ENCODE measurements around the gene RAB11FIP4. TPM values are rescaled to one million over a fixed set of nuclear protein-coding genes. Genes with fewer than 3 reads are reported as not detected.

Gene RAB11FIP4
- total and polyA plus RNA-seq, 10 of the 15 experiments (the other 5 are each of a cell fraction or from before 2014, with no cell fraction given): 1.4 to 27.0 (median 17.6) TPM

DNA sequence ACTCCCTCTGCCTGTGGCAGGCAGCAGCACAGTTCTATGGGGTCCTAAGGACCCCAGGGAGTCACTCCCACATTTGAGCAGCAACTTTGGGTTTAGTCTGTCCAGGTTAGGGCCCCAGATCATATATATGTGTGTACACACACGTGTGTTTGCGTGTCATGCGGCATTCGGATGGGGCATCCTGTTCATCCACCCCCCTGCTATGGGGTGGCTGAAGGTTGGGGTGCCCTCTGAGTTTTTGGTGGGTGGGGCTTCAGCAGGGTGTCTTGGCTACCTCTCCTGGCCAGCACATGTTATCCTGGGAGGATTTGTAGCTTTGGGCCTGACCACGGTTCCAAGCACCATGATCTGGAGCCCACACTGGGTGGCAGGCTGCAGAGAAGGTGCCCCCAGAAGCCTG, 100.7 kb downstream of the RAB11FIP4 start:
- FAIRE-seq: no peak
- peak overlapping the region; percentile 92 for H3K27ac ChIP-seq (ENCODE audit: control insufficient read depth, insufficient read depth)

DNA sequence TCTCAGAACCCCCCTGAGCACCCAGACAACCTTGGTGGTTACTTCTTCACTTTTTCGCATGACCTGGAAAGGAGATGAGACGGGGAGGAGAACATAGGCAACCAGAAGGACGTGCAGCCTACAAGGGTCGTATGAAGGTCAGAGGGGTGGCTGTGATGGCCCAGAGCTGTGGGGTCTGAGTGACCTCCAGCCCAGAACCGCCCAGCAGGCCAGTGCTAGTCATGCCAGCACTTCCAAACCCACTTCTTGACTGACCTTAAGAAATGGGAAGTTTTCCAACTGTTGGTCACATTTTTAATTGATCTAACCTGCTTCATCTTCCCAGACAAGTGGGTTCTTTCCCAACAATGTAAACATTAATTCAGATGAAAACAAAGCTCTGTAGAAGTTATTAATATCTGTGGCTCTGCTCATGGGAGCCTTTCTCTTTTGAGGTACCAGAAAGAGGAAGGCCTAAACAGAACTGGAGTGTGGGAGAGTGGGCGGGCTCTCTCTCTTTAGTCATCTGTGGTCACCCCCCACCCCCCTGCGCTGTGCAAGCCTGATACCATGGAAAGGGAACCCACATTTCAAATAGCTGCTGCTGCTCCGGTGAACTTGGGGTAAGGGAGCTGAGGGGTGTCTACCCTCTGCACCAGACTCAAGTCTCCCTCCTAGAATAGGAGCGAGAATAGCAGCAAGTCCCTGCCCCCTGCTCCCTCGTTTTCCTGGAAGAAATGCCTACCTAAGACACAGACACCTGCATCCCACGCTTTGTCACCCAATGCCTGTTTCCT, 101.6 kb downstream of the RAB11FIP4 start:
- ChIA-PET RAD21 (ENCODE audit: unreplicated experiment) (interaction anchor here (0.6 to 5.0 kb wide), 14 partner anchors 9 to 440 kb away, joined by 3 to 61 read pairs (median 4); no protein-coding TSS in a partner anchor), POLR2A (interaction anchor here (0.5 to 3.4 kb wide), 14 partner anchors 13 to 532 kb away, joined by 3 to 28 read pairs (median 4); no protein-coding TSS in a partner anchor), SMC1A (ENCODE audit: uncharacterized antibody, unreplicated experiment) (interaction anchor here (0.9 to 6.2 kb wide), 15 partner anchors 8 to 174 kb away, joined by 3 to 60 read pairs (median 6); no protein-coding TSS in a partner anchor), CTCF (interaction anchor here (0.7 to 4.4 kb wide), 14 partner anchors 13 to 408 kb away, joined by 3 to 19 read pairs (median 4); partner anchors contain the start of gene UTP6)
- Histone ChIP-seq H3K4me2 (ENCODE audit: control insufficient read depth, insufficient read depth) (peak overlapping the region; percentile 84), H3K79me2 (ENCODE audit: control insufficient read depth, insufficient read depth, low read length) (peaks cover 32% of the 10 kb centered on the region), H4K20me1 (ENCODE audit: control insufficient read depth, insufficient read depth) (no peaks in the 10 kb centered on the region), H2AFZ (ENCODE audit: control insufficient read depth, low read depth, low read length) (0 out of 2 replicates have a peak overlapping the region, but pooled peaks have one; percentile 22), H3K9me3 (replicated peaks; ENCODE audit: control insufficient read depth, insufficient read depth, low read length) (no peaks in the 10 kb centered on the region), H3K36me3 (ENCODE audit: control insufficient read depth in 2 of 2, insufficient read depth in 2 of 2, low read length in 1 of 2) (no peaks in the 10 kb centered on the region; a peak in 1 of 4 replicates), H3K9ac (ENCODE audit: control insufficient read depth, insufficient read depth, low read length) (peak overlapping the region; percentile 70), H3K4me1 (ENCODE audit: control insufficient read depth, insufficient read depth, low read length) (peaks cover 70% of the 10 kb centered on the region), H3K27ac (ENCODE audit: control insufficient read depth, insufficient read depth) (peak overlapping the region; percentile 92), H3K4me3 (peak overlapping the region; percentile 56), H3K27me3 (replicated peaks in 1 of 2; ENCODE audit: control insufficient read depth in 2 of 2, insufficient read depth in 2 of 2, low read length in 1 of 2) (no peaks in the 10 kb centered on the region)
- FAIRE-seq (peak; percentile 62), DNase-seq (ENCODE audit: low read depth, low spot score) (peak; percentile 58), ATAC-seq (peak; percentile 55)
- no TSS peak for BruUV-seq (replicated peaks)
- intact Hi-C loops (cut with micrococcal nuclease; ENCODE audit: unreplicated experiment) (loop anchor here (1.0 to 5.0 kb wide), 2 partner anchors 15 to 44 kb away; no protein-coding TSS in a partner anchor), in situ Hi-C loops (cut with MboI) (no loop called here)
- WGBS (ENCODE audit: insufficient coverage, insufficient replicate concordance, low lambda C conversion rate, missing lambda C conversion rate): 26% methylated on average over 11 of the region's 11 CpGs
- peak in 1 of 2 experiments; percentile 90; a peak in 2 of 3 replicates for TF ChIP-seq EGR1 (IDR thresholded peaks at IDR 0.05; ENCODE audit: borderline replicate concordance in 1 of 2, low read depth in 2 of 2, low read length in 2 of 2)
- TF ChIP-seq BACH1 (IDR thresholded peaks at IDR 0.05; ENCODE audit: borderline replicate concordance): no peak
- TF ChIP-seq, protein P1, sequence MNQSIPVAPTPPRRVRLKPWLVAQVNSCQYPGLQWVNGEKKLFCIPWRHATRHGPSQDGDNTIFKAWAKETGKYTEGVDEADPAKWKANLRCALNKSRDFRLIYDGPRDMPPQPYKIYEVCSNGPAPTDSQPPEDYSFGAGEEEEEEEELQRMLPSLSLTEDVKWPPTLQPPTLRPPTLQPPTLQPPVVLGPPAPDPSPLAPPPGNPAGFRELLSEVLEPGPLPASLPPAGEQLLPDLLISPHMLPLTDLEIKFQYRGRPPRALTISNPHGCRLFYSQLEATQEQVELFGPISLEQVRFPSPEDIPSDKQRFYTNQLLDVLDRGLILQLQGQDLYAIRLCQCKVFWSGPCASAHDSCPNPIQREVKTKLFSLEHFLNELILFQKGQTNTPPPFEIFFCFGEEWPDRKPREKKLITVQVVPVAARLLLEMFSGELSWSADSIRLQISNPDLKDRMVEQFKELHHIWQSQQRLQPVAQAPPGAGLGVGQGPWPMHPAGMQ (IDR thresholded peaks at IDR 0.05; ENCODE audit: borderline replicate concordance): no peak
- peak; percentile 33 to 47; a peak in 2 of 4 replicates for TF ChIP-seq EP300 (IDR thresholded peaks at IDR 0.05; ENCODE audit: borderline replicate concordance in 1 of 2, control insufficient read depth in 1 of 2, low read depth in 2 of 2, low read length in 2 of 2)
- TF ChIP-seq, protein P2, sequence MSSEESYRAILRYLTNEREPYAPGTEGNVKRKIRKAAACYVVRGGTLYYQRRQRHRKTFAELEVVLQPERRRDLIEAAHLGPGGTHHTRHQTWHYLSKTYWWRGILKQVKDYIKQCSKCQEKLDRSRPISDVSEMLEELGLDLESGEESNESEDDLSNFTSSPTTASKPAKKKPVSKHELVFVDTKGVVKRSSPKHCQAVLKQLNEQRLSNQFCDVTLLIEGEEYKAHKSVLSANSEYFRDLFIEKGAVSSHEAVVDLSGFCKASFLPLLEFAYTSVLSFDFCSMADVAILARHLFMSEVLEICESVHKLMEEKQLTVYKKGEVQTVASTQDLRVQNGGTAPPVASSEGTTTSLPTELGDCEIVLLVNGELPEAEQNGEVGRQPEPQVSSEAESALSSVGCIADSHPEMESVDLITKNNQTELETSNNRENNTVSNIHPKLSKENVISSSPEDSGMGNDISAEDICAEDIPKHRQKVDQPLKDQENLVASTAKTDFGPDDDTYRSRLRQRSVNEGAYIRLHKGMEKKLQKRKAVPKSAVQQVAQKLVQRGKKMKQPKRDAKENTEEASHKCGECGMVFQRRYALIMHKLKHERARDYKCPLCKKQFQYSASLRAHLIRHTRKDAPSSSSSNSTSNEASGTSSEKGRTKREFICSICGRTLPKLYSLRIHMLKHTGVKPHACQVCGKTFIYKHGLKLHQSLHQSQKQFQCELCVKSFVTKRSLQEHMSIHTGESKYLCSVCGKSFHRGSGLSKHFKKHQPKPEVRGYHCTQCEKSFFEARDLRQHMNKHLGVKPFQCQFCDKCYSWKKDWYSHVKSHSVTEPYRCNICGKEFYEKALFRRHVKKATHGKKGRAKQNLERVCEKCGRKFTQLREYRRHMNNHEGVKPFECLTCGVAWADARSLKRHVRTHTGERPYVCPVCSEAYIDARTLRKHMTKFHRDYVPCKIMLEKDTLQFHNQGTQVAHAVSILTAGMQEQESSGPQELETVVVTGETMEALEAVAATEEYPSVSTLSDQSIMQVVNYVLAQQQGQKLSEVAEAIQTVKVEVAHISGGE (CRISPR knock-in tag; IDR thresholded peaks at IDR 0.05): no peak
- TF ChIP-seq RCOR1 (conservative IDR thresholded peaks at IDR 0.05; ENCODE audit: low read depth, low read length): no peak
- TF ChIP-seq FOXK2 (IDR thresholded peaks at IDR 0.05): no peak

More for the DNA sequence above, 100.7 kb downstream of the RAB11FIP4 start:
- SMC1A ChIA-PET (ENCODE audit: uncharacterized antibody, unreplicated experiment): interaction anchor here (0.9 to 6.2 kb wide), 12 partner anchors 9 to 173 kb away, joined by 3 to 60 read pairs (median 7); no protein-coding TSS in a partner anchor
- ATAC-seq: no peak
- Histone ChIP-seq H2AFZ (ENCODE audit: control insufficient read depth, low read depth, low read length) (no peak overlapping the region), H3K27me3 (replicated peaks in 1 of 2; ENCODE audit: control insufficient read depth in 2 of 2, insufficient read depth in 2 of 2, low read length in 1 of 2) (no peaks in the 10 kb centered on the region), H3K36me3 (ENCODE audit: control insufficient read depth in 2 of 2, insufficient read depth in 2 of 2, low read length in 1 of 2) (no peaks in the 10 kb centered on the region; a peak in 1 of 4 replicates), H3K4me1 (ENCODE audit: control insufficient read depth, insufficient read depth, low read length) (peaks cover 71% of the 10 kb centered on the region), H3K79me2 (ENCODE audit: control insufficient read depth, insufficient read depth, low read length) (peaks cover 32% of the 10 kb centered on the region), H3K9me3 (replicated peaks; ENCODE audit: control insufficient read depth, insufficient read depth, low read length) (no peaks in the 10 kb centered on the region), H3K4me2 (ENCODE audit: control insufficient read depth, insufficient read depth) (peak overlapping the region; percentile 84), H3K4me3 (peak overlapping the region; percentile 32; the same call in 1 of the 2 replicates), H4K20me1 (ENCODE audit: control insufficient read depth, insufficient read depth) (no peaks in the 10 kb centered on the region), H3K9ac (ENCODE audit: control insufficient read depth, insufficient read depth, low read length) (peak overlapping the region; percentile 36)
- CTCF ChIA-PET: interaction anchor here (1.3 to 4.4 kb wide), 8 partner anchors 17 to 348 kb away, joined by 3 to 19 read pairs (median 4); no protein-coding TSS in a partner anchor
- POLR2A ChIA-PET: interaction anchor here (0.8 to 3.4 kb wide), 5 partner anchors 14 to 182 kb away, joined by 3 to 28 read pairs (median 4); no protein-coding TSS in a partner anchor
- RAD21 ChIA-PET (ENCODE audit: unreplicated experiment): interaction anchor here (0.5 to 5.0 kb wide), 6 partner anchors 8 to 54 kb away, joined by 3 to 61 read pairs (median 7); no protein-coding TSS in a partner anchor
- no TSS peak for BruUV-seq (replicated peaks)
- WGBS (ENCODE audit: insufficient coverage, insufficient replicate concordance, low lambda C conversion rate, missing lambda C conversion rate): 98% methylated on average over 5 of the region's 5 CpGs
- in situ Hi-C loops (cut with MboI) (no loop called here), intact Hi-C loops (cut with micrococcal nuclease; ENCODE audit: unreplicated experiment) (loop anchor here (5.0 kb wide), 1 partner anchor 45 kb away; no protein-coding TSS in a partner anchor)
- DNase-seq (ENCODE audit: low read depth, low spot score): no peak
- no peak for TF ChIP-seq ETV6 (conservative IDR thresholded peaks at IDR 0.05 in 1 of 2, IDR thresholded peaks at IDR 0.05 in 1 of 2; ENCODE audit: borderline replicate concordance in 1 of 2, low read depth in 1 of 2)
